ENCODE measurements around the gene SIGLEC9.

Gene SIGLEC9

DNA sequence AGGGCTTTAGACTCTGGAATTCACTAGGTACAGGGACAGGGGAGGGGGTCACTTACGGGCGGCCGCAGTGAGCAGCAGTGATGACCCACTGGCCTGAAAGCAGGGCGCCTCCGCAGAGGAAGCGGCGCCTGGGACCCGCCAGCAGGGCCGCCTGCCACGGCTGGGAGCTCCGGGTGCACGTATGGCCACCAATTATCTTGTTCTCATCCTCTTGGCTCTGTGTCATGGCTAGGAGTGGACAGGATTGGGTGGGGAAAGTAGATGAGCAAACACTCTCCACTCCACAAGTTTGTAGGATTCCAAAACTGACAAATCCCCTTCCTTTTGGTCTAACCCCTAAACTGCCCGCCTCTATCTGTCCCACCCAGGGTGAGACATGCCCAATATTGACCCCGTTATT lies 43.2 kb upstream of the SIGLEC9 start:
- TF ChIP-seq, protein P1, sequence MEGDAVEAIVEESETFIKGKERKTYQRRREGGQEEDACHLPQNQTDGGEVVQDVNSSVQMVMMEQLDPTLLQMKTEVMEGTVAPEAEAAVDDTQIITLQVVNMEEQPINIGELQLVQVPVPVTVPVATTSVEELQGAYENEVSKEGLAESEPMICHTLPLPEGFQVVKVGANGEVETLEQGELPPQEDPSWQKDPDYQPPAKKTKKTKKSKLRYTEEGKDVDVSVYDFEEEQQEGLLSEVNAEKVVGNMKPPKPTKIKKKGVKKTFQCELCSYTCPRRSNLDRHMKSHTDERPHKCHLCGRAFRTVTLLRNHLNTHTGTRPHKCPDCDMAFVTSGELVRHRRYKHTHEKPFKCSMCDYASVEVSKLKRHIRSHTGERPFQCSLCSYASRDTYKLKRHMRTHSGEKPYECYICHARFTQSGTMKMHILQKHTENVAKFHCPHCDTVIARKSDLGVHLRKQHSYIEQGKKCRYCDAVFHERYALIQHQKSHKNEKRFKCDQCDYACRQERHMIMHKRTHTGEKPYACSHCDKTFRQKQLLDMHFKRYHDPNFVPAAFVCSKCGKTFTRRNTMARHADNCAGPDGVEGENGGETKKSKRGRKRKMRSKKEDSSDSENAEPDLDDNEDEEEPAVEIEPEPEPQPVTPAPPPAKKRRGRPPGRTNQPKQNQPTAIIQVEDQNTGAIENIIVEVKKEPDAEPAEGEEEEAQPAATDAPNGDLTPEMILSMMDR (IDR thresholded peaks at IDR 0.05; ENCODE audit: control insufficient read depth, insufficient read depth, low read depth, low read length, missing control alignments), result no peak
- DNase-seq (ENCODE audit: low read depth), result no peak
- H3K4me3 ChIP-seq (ENCODE audit: control insufficient read depth, low read depth, low read length), result no peak overlapping the region

DNA sequence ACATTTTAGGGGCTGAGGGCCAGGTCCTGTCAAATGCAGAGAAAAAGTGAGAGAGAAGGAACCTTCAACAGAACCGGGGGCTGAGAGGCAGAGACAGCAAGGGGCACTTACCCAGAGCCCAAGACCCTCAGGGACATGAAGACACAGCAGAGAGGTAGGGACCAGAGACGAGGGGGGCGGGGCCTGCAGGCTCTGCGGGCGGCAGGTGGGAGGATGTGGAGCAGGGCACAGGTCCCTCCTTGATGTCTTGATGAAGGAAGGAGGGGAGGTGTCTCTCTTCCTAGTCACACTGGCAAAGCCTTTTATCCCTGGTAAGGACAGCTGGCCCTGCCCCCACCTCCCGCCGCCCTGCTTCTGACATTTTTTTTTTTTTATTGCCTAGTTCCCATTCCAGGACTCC lies 42.1 kb upstream of the SIGLEC9 start, which contains the start of gene KLK14:
Gene KLK14, minus strand, starts transcription at position 277 of the 400 bp plus-strand sequence. Its CDS starts 273 bp downstream, at position 4.
- no peak within 1 kb of the TSS for H3K4me3 ChIP-seq (ENCODE audit: control insufficient read depth, low read depth, low read length)
- TF ChIP-seq, protein P1 (IDR thresholded peaks at IDR 0.05; ENCODE audit: control insufficient read depth, insufficient read depth, low read depth, low read length, missing control alignments), result no peak
- no peak for DNase-seq (ENCODE audit: low read depth)

DNA sequence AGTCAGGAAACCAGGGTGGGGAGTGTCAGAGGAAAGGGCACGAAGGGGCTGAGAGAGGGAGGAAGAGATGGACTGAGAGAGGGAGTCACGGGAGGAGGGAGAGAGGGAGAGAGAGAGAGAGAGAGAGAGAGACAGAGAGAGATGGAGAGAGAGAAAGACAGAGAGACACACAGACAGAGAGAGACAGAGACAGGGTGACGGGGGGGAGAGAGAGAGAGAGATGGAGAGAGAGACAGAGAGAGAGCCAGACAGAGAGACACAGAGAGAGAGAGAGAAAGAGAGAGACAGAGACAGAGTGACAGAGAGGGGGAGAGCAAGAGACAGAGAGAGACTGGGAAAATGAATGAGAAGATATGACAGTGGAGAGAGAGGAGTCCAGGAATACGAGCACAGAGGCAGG lies 41.5 kb upstream of the SIGLEC9 start:
- H3K4me3 ChIP-seq (ENCODE audit: control insufficient read depth, low read depth, low read length), result no peak overlapping the region
- TF ChIP-seq, protein P1 (IDR thresholded peaks at IDR 0.05; ENCODE audit: control insufficient read depth, insufficient read depth, low read depth, low read length, missing control alignments), result no peak
- no peak for DNase-seq (ENCODE audit: low read depth)

DNA sequence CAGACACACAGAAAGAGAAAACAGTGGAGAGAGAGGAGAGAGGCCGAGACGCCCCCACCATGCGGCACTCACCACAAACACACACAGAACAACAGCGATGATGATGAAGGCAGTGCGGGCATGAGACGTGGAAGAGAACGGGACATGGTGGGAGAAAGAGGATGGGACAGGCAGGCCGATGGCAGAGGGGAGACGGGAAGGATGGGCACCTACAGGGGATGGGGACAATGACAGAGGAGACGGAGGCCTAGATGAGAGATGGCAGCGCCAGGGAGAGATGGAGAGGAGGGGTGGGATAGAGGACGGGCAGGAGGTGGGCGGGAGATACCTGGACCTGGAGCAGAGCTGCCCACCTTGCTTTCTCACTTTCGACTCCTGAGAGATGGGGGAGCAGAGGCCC lies 40.9 kb upstream of the SIGLEC9 start:
- H3K4me3 ChIP-seq (ENCODE audit: control insufficient read depth, low read depth, low read length), result no peak overlapping the region
- no peak for DNase-seq (ENCODE audit: low read depth)
- TF ChIP-seq, protein P1 (IDR thresholded peaks at IDR 0.05; ENCODE audit: control insufficient read depth, insufficient read depth, low read depth, low read length, missing control alignments), result no peak

DNA sequence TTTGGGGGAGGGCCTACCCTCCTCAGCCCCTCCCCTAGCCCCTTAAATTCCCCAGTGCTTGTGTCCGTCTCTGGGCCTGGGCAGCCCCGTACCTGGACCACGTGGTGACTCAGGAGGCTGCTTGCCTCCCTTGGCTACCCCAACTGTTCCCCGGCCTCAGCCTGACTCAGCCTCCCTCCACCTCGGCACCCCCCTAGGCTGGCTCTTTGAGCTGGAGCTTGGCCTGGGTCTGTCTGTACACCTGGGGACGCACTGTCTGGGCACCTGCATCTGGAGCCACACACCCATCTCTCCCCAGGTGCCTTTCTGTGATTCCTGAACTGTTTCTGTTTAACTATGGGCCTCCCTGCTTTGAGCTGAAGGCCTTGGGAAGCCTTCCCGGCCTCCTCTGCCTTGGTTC lies 40.2 kb upstream of the SIGLEC9 start:
- H3K4me3 ChIP-seq (ENCODE audit: control insufficient read depth, low read depth, low read length), result no peak overlapping the region
- no peak for DNase-seq (ENCODE audit: low read depth)
- TF ChIP-seq, protein P1 (IDR thresholded peaks at IDR 0.05; ENCODE audit: control insufficient read depth, insufficient read depth, low read depth, low read length, missing control alignments), result no peak

DNA sequence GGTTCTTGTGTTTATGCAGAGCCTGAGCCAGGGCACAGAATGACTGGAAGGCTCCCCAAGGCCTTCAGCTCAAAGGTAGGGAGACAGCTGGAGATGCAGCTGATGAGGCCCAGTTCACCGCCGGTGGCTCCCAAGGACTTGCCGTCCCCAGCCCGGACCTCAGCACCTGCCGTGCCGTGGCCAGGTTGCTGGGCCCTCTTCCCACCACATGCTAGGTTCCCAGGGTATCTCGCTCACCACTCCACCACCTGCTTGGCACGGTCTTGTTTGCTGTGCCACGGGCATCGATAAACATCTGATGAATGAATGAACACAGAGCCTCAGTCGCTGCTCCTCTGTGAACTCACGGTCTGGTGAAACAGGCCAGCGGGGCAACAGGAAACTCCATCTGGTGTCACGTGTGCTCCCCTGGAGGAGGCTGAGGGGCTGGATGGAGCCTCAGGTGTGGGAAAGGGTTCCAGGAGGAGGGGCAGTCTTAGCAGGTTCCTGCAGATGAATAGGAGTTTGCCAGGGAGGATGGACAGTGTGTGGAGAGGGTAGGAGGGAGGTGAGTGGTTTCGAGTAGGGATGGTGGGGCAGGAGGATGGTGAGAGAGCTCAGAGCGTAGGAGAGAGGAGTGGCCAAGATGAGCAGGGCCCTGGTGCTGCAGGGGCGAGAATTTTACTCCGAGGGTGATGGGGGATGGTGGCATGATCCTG lies 38.4 kb upstream of the SIGLEC9 start:
- DNase-seq (ENCODE audit: low read depth), result no peak

More for the DNA sequence above, 38.4 kb upstream of the SIGLEC9 start:
- TF ChIP-seq, protein P1 (IDR thresholded peaks at IDR 0.05; ENCODE audit: control insufficient read depth, insufficient read depth, low read depth, low read length, missing control alignments), result no peak
- no peak overlapping the region for H3K4me3 ChIP-seq (ENCODE audit: control insufficient read depth, low read depth, low read length)
